Lower leg skin (tissue), 4 donors: ENCODE results near the gene ADA. TPM values are rescaled to one million over a fixed set of nuclear protein-coding genes. Genes with fewer than 3 reads are reported as not detected.

ENCODE experiments used
- DNase-seq, 2 donors: peaks; one replicate each; pipeline ENCODE4 v3.0.0-alpha.2; 2019; ENCODE audit warnings: low spot score in 2 of 2
- H3K4me3 ChIP-seq: fragments of 200-600 bp; sonication (generic); 2 replicates; pipeline ENCODE4 v1.5.1; 2017; ENCODE audit warnings: mild to moderate bottlenecking, low read depth; ENCODE audit not compliant: poor library complexity, severe bottlenecking
- POLR2A ChIP-seq, 2 donors: fragments of 450-650 bp; IDR thresholded peaks; one replicate each; pipeline ENCODE4 v1.6.1; 2016 to 2017; ENCODE audit warnings: antibody characterized with exemption in 2 of 2, mild to moderate bottlenecking in 1 of 2, moderate library complexity in 1 of 2
- WGBS, 2 donors: methylation state at CpG; one replicate each; pipeline ENCODE4 v1.1.5; 2018; 5-methylcytosine and 5-hydroxymethylcytosine counted together
- intact Hi-C: fragments of 100-400 bp; cut with DNase I; formaldehyde crosslinking; loops from one replicate; pipeline ENCODE4 v1.15.0; 2023; ENCODE audit warnings: low total_unique reads
- total RNA-seq, 4 donors: library from RNA; depleted of rRNA; stranded (reverse); fragments of >200 nt; gene quantifications; one replicate each; pipeline ENCODE4 v1.1.0, GENCODE V29; 2016
- TF ChIP-seq, protein P1 (sequence below), 3 donors: fragments of 450-650 bp; IDR thresholded peaks; one replicate each; pipeline ENCODE4 v1.5.1; 2016; ENCODE audit warnings: antibody characterized with exemption in 3 of 3, mild to moderate bottlenecking in 3 of 3, moderate library complexity in 2 of 3

The ADA gene
- total RNA-seq, 4 donors from 2014 or later, result 4.3 to 14.8 (median 6.5) TPM

- H3K4me3 ChIP-seq, result no peak overlapping the region
- intact Hi-C loops, result no loop called here
- TF ChIP-seq, protein P1, sequence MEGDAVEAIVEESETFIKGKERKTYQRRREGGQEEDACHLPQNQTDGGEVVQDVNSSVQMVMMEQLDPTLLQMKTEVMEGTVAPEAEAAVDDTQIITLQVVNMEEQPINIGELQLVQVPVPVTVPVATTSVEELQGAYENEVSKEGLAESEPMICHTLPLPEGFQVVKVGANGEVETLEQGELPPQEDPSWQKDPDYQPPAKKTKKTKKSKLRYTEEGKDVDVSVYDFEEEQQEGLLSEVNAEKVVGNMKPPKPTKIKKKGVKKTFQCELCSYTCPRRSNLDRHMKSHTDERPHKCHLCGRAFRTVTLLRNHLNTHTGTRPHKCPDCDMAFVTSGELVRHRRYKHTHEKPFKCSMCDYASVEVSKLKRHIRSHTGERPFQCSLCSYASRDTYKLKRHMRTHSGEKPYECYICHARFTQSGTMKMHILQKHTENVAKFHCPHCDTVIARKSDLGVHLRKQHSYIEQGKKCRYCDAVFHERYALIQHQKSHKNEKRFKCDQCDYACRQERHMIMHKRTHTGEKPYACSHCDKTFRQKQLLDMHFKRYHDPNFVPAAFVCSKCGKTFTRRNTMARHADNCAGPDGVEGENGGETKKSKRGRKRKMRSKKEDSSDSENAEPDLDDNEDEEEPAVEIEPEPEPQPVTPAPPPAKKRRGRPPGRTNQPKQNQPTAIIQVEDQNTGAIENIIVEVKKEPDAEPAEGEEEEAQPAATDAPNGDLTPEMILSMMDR (IDR thresholded peaks at IDR 0.05), result no peak
- no peak for TF ChIP-seq POLR2A (IDR thresholded peaks at IDR 0.05)
- WGBS, 2 donors, result 83 to 86% methylated on average over 6 of the region's 6 CpGs
- DNase-seq, result no peak
Measured at GRCh38 chr20:44585057-44585963, 66.2 kb downstream of the ADA start.

DNA sequence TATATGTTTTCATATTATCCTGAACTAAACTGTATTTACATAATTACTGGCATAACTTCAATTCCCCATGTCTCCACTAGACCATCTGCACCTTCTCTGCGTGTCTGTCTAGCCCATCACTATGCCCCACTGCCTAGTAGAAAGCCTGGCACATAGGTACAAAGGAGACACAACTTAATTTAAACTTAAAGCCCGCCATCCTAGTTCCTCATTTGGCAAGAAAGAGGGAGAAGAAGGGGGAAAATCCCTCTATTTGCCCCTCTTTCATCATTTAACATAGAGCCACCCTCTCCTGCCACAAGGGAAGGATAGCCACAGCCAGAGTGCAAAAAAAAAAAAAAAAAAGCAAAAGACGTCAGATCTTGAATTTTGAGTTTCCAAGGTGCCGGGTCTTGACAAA, 67.3 kb downstream of the ADA start:
- no peak for TF ChIP-seq POLR2A (IDR thresholded peaks at IDR 0.05)
- TF ChIP-seq, protein P1 (IDR thresholded peaks at IDR 0.05), result no peak
- intact Hi-C loops, result no loop called here
- 89 to 92% methylated on average over 4 of the region's 4 CpGs for WGBS, 2 donors
- no peak for DNase-seq
- H3K4me3 ChIP-seq, result no peak overlapping the region

DNA sequence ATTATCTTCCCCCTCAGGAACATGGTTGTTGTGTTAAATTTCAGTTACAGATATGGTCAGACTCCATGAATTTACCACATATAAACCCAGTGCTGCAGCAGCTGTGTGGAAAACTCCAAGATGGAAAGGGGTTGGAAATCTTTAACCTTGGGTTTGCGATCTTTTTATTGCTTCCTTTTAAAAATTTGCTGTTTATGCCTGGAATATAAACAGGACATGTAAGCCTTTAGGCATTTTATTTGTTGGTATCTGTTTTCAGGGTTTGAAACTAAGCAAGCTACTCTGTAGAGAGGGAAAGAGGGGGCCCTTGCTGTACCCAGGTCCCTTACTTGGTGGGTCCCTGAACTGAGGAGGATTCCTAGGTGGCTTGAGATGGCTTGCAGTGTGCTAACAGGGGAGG, 68.3 kb downstream of the ADA start:
- no peak for DNase-seq
- TF ChIP-seq, protein P1 (IDR thresholded peaks at IDR 0.05), result no peak
- 49 to 69% methylated on average over 1 of the region's 1 CpG for WGBS, 2 donors
- intact Hi-C loops, result no loop called here
- no peak overlapping the region for H3K4me3 ChIP-seq

GRCh38 chr20:44582311-44583025, 69.0 kb downstream of the ADA start, which contains the start of gene PKIG:
Gene PKIG, plus strand, starts transcription at chr20:44582579. Its CDS starts 31,978 bp downstream, at chr20:44614557.
- no peak within 1 kb of the TSS for H3K4me3 ChIP-seq
- TF ChIP-seq POLR2A (IDR thresholded peaks at IDR 0.05), result no peak
- TF ChIP-seq, protein P1 (IDR thresholded peaks at IDR 0.05), result no peak
- intact Hi-C loops, result no loop called here
- peak in 1 of 2 donors; percentile 49 for DNase-seq
- 39 to 48% methylated on average over 6 of the region's 6 CpGs for WGBS, 2 donors

- DNase-seq, result no peak
- 80 to 90% methylated on average over 1 of the region's 1 CpG for WGBS, 2 donors
- H3K4me3 ChIP-seq, result no peak overlapping the region
- no peak for TF ChIP-seq POLR2A (IDR thresholded peaks at IDR 0.05)
- TF ChIP-seq, protein P1 (IDR thresholded peaks at IDR 0.05), result no peak
- intact Hi-C loops, result no loop called here
Measured at GRCh38 chr20:44581515-44581914, 70.0 kb downstream of the ADA start.
